ENCODE results near the gene TRIP11.

Gene TRIP11

DNA sequence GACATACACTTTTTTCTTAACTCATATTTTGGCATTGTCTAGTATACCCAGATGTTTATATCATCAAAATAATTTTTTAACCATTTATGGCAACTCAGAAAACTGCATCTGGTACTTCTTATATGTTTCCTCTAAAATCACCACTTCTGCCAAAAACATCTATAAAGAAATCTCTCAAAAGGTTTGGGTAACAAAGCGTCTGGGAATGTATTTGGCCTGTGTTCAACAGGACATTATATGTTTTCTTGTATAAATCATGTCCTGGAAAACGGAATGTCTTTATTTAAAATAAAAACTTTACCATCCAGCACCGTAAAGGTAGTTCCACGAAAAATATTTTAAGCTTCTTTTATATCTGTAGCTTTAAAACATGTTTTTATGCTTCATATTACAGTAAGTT, 56.3 kb downstream of the TRIP11 start:
- TF ChIP-seq, protein P1, sequence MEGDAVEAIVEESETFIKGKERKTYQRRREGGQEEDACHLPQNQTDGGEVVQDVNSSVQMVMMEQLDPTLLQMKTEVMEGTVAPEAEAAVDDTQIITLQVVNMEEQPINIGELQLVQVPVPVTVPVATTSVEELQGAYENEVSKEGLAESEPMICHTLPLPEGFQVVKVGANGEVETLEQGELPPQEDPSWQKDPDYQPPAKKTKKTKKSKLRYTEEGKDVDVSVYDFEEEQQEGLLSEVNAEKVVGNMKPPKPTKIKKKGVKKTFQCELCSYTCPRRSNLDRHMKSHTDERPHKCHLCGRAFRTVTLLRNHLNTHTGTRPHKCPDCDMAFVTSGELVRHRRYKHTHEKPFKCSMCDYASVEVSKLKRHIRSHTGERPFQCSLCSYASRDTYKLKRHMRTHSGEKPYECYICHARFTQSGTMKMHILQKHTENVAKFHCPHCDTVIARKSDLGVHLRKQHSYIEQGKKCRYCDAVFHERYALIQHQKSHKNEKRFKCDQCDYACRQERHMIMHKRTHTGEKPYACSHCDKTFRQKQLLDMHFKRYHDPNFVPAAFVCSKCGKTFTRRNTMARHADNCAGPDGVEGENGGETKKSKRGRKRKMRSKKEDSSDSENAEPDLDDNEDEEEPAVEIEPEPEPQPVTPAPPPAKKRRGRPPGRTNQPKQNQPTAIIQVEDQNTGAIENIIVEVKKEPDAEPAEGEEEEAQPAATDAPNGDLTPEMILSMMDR (IDR thresholded peaks at IDR 0.05; ENCODE audit: extremely low read depth, missing control alignments) = no peak

DNA sequence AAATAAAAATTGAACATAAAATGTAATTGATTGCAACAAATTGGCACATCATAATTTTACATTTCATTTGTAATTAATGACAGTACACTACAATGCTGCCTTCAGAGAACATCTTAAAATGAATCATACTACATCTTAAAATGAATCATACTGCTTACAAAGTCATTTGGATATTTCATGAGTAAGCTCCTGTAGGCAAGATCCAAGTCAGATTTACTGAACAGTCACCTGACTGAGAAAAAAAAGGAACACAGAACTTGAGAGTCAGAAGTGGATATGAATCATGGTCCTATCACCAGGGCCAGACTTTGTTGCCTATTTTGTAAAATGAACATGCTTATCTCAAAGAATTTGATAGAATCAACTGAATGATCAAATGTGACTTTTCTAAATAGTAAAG, 59.7 kb downstream of the TRIP11 start:
- peak; percentile 33 for DNase-seq (ENCODE audit: low spot score)
- TF ChIP-seq, protein P1 (IDR thresholded peaks at IDR 0.05; ENCODE audit: extremely low read depth, missing control alignments) = no peak

More for the DNA sequence above, 56.3 kb downstream of the TRIP11 start:
- no peak for DNase-seq (ENCODE audit: low spot score)

DNA sequence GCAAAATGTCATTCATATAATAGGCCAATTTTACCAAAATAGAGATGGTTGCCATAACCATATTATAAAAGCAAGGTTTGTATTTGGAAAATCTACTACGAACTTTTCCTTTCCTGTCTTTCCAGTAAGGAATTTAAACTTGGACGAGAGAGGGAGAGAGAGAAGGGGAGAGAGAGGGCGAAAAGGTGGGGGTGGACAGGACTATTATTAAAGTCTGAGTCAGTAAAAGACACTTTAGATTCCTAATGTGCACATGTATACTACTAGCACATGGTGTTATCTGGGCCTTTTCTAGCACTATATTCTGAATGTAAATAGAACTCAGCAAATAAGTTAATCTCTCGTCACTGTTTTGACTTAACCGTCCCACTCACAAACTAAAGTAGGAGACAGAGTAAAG, 62.0 kb downstream of the TRIP11 start:
- TF ChIP-seq, protein P1 (IDR thresholded peaks at IDR 0.05; ENCODE audit: extremely low read depth, missing control alignments) = no peak
- no peak for DNase-seq (ENCODE audit: low spot score)

DNA sequence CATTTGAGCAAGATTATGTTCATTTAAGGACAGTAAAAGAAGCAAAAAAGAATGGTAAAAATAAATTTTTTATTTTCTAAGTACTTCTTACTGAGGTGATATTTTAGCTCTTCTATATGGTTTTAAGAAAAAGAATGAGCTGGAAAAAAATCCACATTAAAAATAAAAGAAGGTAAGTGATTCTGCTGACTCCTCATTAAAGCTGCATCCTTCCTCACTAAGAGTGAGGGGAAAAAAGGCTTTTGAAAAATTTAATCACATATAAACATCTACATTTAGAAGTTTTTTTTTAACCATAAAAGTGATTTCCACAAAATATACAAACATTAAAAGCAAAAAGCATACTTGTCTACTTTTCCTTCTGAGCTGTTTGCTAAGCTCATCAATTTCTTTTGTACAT, 64.1 kb downstream of the TRIP11 start:
- no peak for DNase-seq (ENCODE audit: low spot score)
- TF ChIP-seq, protein P1 (IDR thresholded peaks at IDR 0.05; ENCODE audit: extremely low read depth, missing control alignments) = no peak

DNA sequence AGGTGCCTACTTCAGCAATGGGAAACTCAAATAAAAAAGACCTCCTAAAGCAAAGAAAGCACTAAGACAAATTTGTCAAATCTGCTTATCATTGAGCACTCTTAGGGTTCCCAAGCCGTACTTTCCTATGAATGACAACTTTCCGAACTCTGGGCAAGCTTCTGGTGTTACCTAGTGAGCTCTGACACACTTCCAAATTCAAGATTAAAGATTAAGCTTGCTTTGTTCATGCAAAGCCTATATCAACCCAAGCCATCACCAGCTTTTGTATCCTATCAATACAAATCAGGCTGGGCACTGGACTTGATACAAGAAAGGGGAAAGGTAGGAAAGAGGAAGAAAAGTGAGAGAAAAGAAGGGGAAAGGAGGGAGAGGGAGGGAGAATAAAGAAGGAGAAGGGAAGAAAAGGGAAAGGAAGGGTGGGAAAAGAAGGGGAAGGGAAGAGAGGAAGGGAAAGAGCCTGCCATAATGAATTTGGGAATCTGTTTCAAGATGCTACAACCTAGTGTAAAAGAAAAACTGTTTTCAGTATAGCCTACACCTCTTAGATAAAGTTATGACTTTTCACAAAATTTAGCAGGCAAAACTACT, 68.6 kb downstream of the TRIP11 start:
- no peak for DNase-seq (ENCODE audit: low spot score)
- TF ChIP-seq, protein P1 (IDR thresholded peaks at IDR 0.05; ENCODE audit: extremely low read depth, missing control alignments) = no peak

DNA sequence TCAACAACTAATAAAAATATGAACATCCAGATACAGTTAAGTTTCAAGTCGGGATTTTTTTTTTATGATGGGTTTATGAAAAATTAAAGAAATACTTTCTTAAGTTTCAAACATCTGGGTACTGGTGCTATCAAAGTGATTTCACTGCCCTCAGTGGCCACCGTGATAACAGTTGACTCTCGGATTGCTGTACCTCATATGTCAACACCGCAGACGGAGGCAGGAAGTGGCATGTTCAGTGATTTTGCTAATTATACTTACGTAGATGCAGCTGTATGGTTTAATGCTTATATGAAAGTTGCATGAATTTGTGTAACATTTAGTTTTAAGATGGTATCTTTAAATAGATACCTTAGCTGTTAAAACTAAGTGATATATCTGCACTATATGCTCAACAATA, 71.6 kb downstream of the TRIP11 start:
- no peak for DNase-seq (ENCODE audit: low spot score)
- TF ChIP-seq, protein P1 (IDR thresholded peaks at IDR 0.05; ENCODE audit: extremely low read depth, missing control alignments) = no peak

DNA sequence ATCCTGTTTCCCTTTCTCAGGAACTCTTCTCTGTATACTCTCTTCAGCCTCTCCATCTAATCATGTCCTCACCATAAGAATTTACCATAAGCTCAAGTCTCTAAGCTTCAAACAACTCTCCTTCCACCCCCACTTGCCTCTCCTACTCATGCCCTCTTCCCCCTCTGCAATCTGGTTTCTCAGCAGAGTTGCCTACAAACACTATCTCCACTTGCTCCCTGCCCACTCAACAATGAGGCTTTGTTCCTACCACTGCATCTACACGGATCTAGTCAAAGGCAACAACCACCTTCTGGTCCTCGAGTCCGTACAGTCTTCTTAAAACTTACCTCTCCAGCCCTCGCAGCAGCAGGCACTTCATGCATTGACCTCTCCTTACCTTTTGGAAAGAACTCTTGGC, 75.1 kb downstream of the TRIP11 start:
- TF ChIP-seq, protein P1 (IDR thresholded peaks at IDR 0.05; ENCODE audit: extremely low read depth, missing control alignments) = no peak
- DNase-seq (ENCODE audit: low spot score) = no peak

All from GM20000 (cell line).